Right lobe of liver (tissue), 6 donors: ENCODE measurements around the gene CDK14. TPM values are rescaled to one million over a fixed set of nuclear protein-coding genes. Genes with fewer than 3 reads are reported as not detected.

ENCODE experiments used
- ATAC-seq, 4 donors: fragments of 200-7000 bp; cut with Tn5 transposase; one replicate each; pipeline ENCODE4 v1.9.1; 2020; ENCODE audit warnings: mild to moderate bottlenecking in 4 of 4, moderate library complexity in 4 of 4
- DNase-seq, 3 donors: peaks; one replicate each; pipeline ENCODE4 v3.0.0-alpha.2; 2020
- H3K27ac ChIP-seq, 3 donors: fragments of 200-600 bp; one replicate each; pipeline ENCODE4 v1.8.0; 2022
- H3K27me3 ChIP-seq, 2 donors: fragments of 200-600 bp; one replicate each; pipeline ENCODE4 v1.8.0; 2022
- H3K36me3 ChIP-seq, 4 donors: fragments of 200-600 bp; sonication (generic) in 1 of 4; one replicate each; pipeline versions ENCODE4 v1.5.1 to v1.8.0; 2017 to 2022; ENCODE audit warnings: control low read depth in 1 of 4
- H3K4me1 ChIP-seq, 4 donors: fragments of 200-600 bp; sonication (generic) in 1 of 4; one replicate each; pipeline versions ENCODE4 v1.5.1 to v1.8.0; 2017 to 2022; ENCODE audit warnings: control low read depth in 1 of 4
- H3K4me3 ChIP-seq, 3 donors: fragments of 200-600 bp; one replicate each; pipeline ENCODE4 v1.8.0; 2022
- H3K9me3 ChIP-seq, 4 donors: fragments of 200-600 bp; sonication (generic) in 1 of 4; one replicate each; pipeline versions ENCODE4 v1.5.1 to v1.8.0; 2017 to 2022; ENCODE audit warnings: control low read depth in 1 of 4
- CTCF ChIP-seq, 4 donors: fragments of 200-600 bp in 3 of 4; fragments of 450-650 bp in 1 of 4; IDR thresholded peaks; one replicate each; pipeline versions ENCODE4 v1.5.1 to v1.8.0; 2016 to 2022; ENCODE audit warnings: antibody characterized with exemption in 4 of 4, mild to moderate bottlenecking in 2 of 4
- POLR2A ChIP-seq: fragments of 450-650 bp; IDR thresholded peaks from one replicate; pipeline ENCODE4 v1.6.1; 2017; ENCODE audit warnings: antibody characterized with exemption, mild to moderate bottlenecking
- WGBS: methylation state at CpG from one replicate; pipeline ENCODE4 v1.1.6; 2018; ENCODE audit warnings: low coverage, low lambda C conversion rate; ENCODE audit not compliant: insufficient coverage; ENCODE audit errors: missing lambda C conversion rate; 5-methylcytosine and 5-hydroxymethylcytosine counted together
- intact Hi-C, 2 donors: fragments of 100-400 bp; cut with DNase I; formaldehyde crosslinking; loops; one replicate each; pipeline versions ENCODE4 v1.11.2 to v1.14.1; 2022
- total RNA-seq, 6 experiments: library from RNA; depleted of rRNA in 2 of 6; stranded (reverse); fragments of >200 nt in 2 of 6; fragmentation: NEBNext Ultra II Directional in 3 of 6; extraction: Animal tissue kit (Norgen Biotek cat#: 25700) in 3 of 6; gene quantifications; one replicate each; pipeline versions ENCODE4 v1.1.0 to v1.2.4, GENCODE V29; 2016 to 2023
- donor health status: DM: no; HTN: yes; CAD: no.
- donor health status: DM: no; HTN: no; CAD: no.
- donor health status: DM: no; HTN: no; CAD: no.
- donor health status: DM: no; HTN: yes; CAD: no.
- donor health status: DM: no; HTN: yes; CAD: no.

The CDK14 gene
- total RNA-seq, 6 experiments from 2014 or later = 12.6 to 28.7 (median 17.9) TPM

GRCh38 chr7:90611115-90611514 lies 15.0 kb downstream of the CDK14 start:
- TF ChIP-seq POLR2A (no peak), CTCF (IDR thresholded peaks at IDR 0.05) (no peak)
- WGBS = 68% methylated on average over 2 of the region's 3 CpGs
- ATAC-seq = no peak
- intact Hi-C loops = no loop called here
- Histone ChIP-seq H3K36me3 (no peaks in the 10 kb centered on the region), H3K4me3 (no peak overlapping the region), H3K27ac (no peak overlapping the region), H3K4me1 (peaks cover 0 to 12% (median 0%) of the 10 kb centered on the region in 4 donors), H3K27me3 (no peaks in the 10 kb centered on the region), H3K9me3 (no peaks in the 10 kb centered on the region)
- DNase-seq = no peak

- Histone ChIP-seq H3K4me3 (no peak overlapping the region), H3K27ac (peak overlapping the region in 1 of 3 donors; percentile 4), H3K9me3 (no peaks in the 10 kb centered on the region), H3K4me1 (peaks cover 0 to 12% (median 0%) of the 10 kb centered on the region in 4 donors), H3K36me3 (no peaks in the 10 kb centered on the region), H3K27me3 (no peaks in the 10 kb centered on the region)
- TF ChIP-seq POLR2A (no peak), CTCF (IDR thresholded peaks at IDR 0.05) (no peak)
- intact Hi-C loops = no loop called here
- ATAC-seq (peak; percentile 40 to 81 (median 61)), DNase-seq (no peak)
- 39% methylated on average over 3 of the region's 3 CpGs for WGBS
These were observed 17.0 kb downstream of the CDK14 start for GRCh38 chr7:90613088-90613498.

GRCh38 chr7:90617442-90617841 lies 21.3 kb downstream of the CDK14 start:
- intact Hi-C loops = no loop called here

GRCh38 chr7:90618876-90619275 lies 22.8 kb downstream of the CDK14 start:
- no peak overlapping the region for H3K27ac ChIP-seq
- no peaks in the 10 kb centered on the region for H3K9me3 ChIP-seq
- TF ChIP-seq CTCF (IDR thresholded peaks at IDR 0.05) (no peak), POLR2A (no peak)
- ATAC-seq (peak in 2 of 4 donors; percentile 32 to 58), DNase-seq (no peak)
- WGBS = 52% methylated on average over 4 of the region's 4 CpGs
- H3K27me3 ChIP-seq = no peaks in the 10 kb centered on the region
- intact Hi-C loops = no loop called here
- H3K4me3 ChIP-seq = no peak overlapping the region
- no peaks in the 10 kb centered on the region for H3K36me3 ChIP-seq
- peaks cover 0 to 7% (median 3%) of the 10 kb centered on the region in 4 donors for H3K4me1 ChIP-seq

More at GRCh38 chr7:90617442-90617841, 21.3 kb downstream of the CDK14 start:
- WGBS = 72% methylated on average over 3 of the region's 3 CpGs
- Histone ChIP-seq H3K9me3 (no peaks in the 10 kb centered on the region), H3K36me3 (no peaks in the 10 kb centered on the region), H3K27ac (no peak overlapping the region), H3K27me3 (no peaks in the 10 kb centered on the region), H3K4me3 (no peak overlapping the region), H3K4me1 (peaks cover 0 to 17% (median 3%) of the 10 kb centered on the region in 4 donors)
- TF ChIP-seq POLR2A (no peak), CTCF (IDR thresholded peaks at IDR 0.05) (no peak)
- no peak for ATAC-seq
- DNase-seq = no peak
